OCI-LY7 (cell line): ENCODE results near the gene SRGAP2B. TPM values are rescaled to one million over a fixed set of nuclear protein-coding genes. Genes with fewer than 3 reads are reported as not detected.
"Not testable (repeated sequence)": the region's sequence is repeated elsewhere in the genome, so short reads cannot be mapped to it uniquely, and the experiment has no call there.

Source experiments
- BruUV-seq: library from RNA; stranded (reverse); fragments of 400-500 nt; replicated peaks from 2 replicates; lab custom pipeline; 2021; lab: Mats Ljungman, UMichigan
- CTCF ChIA-PET: fragments of 300-600 bp; sonication (Branson Sonifier 250); formaldehyde crosslinking; loops from one replicate; lab custom pipeline; 2022; ENCODE audit warnings: antibody characterized with exemption; ENCODE audit not compliant: unreplicated experiment; lab: Charles Lee
- POLR2A ChIA-PET: fragments of 300-600 bp; sonication (Branson Sonifier 250); formaldehyde crosslinking; loops from one replicate; lab custom pipeline; 2022; ENCODE audit warnings: antibody characterized with exemption; lab: Charles Lee
- DNase-seq: peaks from one replicate; pipeline ENCODE4 v3.0.0-alpha.2; 2015; ENCODE audit warnings: low spot score
- H2AFZ ChIP-seq: fragments of 200-600 bp; sonication (generic), shearing (Covaris generic); 2 replicates; pipeline ENCODE4 v1.6.1; 2014; ENCODE audit warnings: mild to moderate bottlenecking, antibody characterized with exemption, low read length, moderate library complexity
- H3K27ac ChIP-seq: fragments of 200-600 bp; sonication (generic); 2 replicates; pipeline ENCODE4 v1.5.1; 2014; ENCODE audit warnings: mixed run types, low read depth, mild to moderate bottlenecking, moderate library complexity, low read length, inconsistent platforms; ENCODE audit not compliant: poor library complexity, severe bottlenecking
- H3K36me3 ChIP-seq: fragments of 200-600 bp; sonication (generic); 2 replicates; pipeline ENCODE4 v1.6.1; 2014; ENCODE audit warnings: mild to moderate bottlenecking, antibody characterized with exemption, low read length, moderate library complexity, mixed read lengths; ENCODE audit not compliant: insufficient read depth
- H3K4me1 ChIP-seq: fragments of 200-600 bp; sonication (generic); 2 replicates; pipeline ENCODE4 v1.5.1; 2014; ENCODE audit warnings: mild to moderate bottlenecking, low read length; ENCODE audit not compliant: insufficient read depth, poor library complexity, severe bottlenecking
- H3K4me2 ChIP-seq: fragments of 200-600 bp; sonication (generic); 2 replicates; pipeline ENCODE4 v1.6.1; 2014; ENCODE audit warnings: mild to moderate bottlenecking, low read length
- H3K4me3 ChIP-seq: fragments of 200-600 bp; sonication (generic); 2 replicates; pipeline ENCODE4 v1.5.1; 2014; ENCODE audit warnings: mild to moderate bottlenecking, low read depth, low read length; ENCODE audit not compliant: poor library complexity, severe bottlenecking
- H3K79me2 ChIP-seq: fragments of 200-600 bp; sonication (generic); 2 replicates; pipeline ENCODE4 v1.6.1; 2016; ENCODE audit warnings: low read depth, mild to moderate bottlenecking, low read length, moderate library complexity, mixed read lengths; ENCODE audit not compliant: insufficient read depth
- H3K9me2 ChIP-seq: fragments of 200-600 bp; sonication (generic); 2 replicates; pipeline ENCODE4 v1.6.1; 2016; ENCODE audit warnings: mild to moderate bottlenecking, low read length, mixed read lengths; ENCODE audit not compliant: insufficient read depth
- H3K9me3 ChIP-seq: fragments of 200-600 bp; sonication (generic); 2 replicates; pipeline ENCODE4 v1.6.1; 2014; ENCODE audit warnings: mild to moderate bottlenecking, mixed run types, low read length, mixed read lengths
- H4K20me1 ChIP-seq: fragments of 200-600 bp; sonication (generic); 2 replicates; pipeline ENCODE4 v1.6.1; 2014; ENCODE audit warnings: mild to moderate bottlenecking, antibody characterized with exemption, low read length, moderate library complexity, mixed read lengths; ENCODE audit not compliant: insufficient read depth
- intact Hi-C: fragments of 100-400 bp; cut with micrococcal nuclease; formaldehyde crosslinking; loops from one replicate; pipeline ENCODE4 v1.10.0; 2022; ENCODE audit not compliant: unreplicated experiment
- total RNA-seq, 2 experiments: library from RNA; depleted of rRNA in 1 of 2; stranded (reverse); fragments of >200 nt in 1 of 2; shearing (Covaris generic) in 1 of 2; gene quantifications; 2 replicates each; pipeline ENCODE4 v1.2.3, GENCODE V29; 2014 to 2022

Gene SRGAP2B
- total RNA-seq, 2 experiments from 2014 or later: 22.1 to 36.5 TPM

DNA sequence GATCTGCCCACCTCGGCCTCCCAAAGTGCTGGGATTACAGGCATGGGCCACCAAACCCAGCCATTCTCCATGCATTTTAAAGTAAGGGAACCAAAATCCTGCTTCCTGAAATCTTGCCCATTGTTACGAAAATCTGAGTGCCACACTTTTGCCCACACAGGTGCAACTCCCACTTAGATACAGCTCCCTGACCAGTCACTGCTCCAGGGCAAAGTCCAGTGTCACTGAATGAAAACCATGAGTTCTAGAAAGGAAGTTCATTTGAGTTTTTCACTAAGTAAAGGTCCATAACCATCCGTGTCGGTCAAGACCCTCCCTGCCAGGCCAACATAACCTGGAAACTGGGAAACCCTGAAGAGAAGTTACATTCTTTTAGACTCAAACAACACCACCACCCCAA lies 67.9 kb downstream of the SRGAP2B start:
- intact Hi-C loops, H3K27ac ChIP-seq, CTCF ChIA-PET, H3K9me2 ChIP-seq, BruUV-seq, H3K4me2 ChIP-seq, H4K20me1 ChIP-seq, H3K4me3 ChIP-seq, POLR2A ChIA-PET, H3K4me1 ChIP-seq, H3K9me3 ChIP-seq, H3K36me3 ChIP-seq, H2AFZ ChIP-seq, DNase-seq, H3K79me2 ChIP-seq: not testable (repeated sequence)

- BruUV-seq, H2AFZ ChIP-seq, CTCF ChIA-PET, H3K79me2 ChIP-seq, H3K36me3 ChIP-seq, DNase-seq, H3K4me1 ChIP-seq, H3K4me2 ChIP-seq, H3K9me2 ChIP-seq, POLR2A ChIA-PET, H3K9me3 ChIP-seq, H4K20me1 ChIP-seq, H3K4me3 ChIP-seq, intact Hi-C loops, H3K27ac ChIP-seq: not testable (repeated sequence)
Measured at GRCh38 chr1:145025286-145025685, 69.8 kb downstream of the SRGAP2B start.

- H3K9me2 ChIP-seq, BruUV-seq, H2AFZ ChIP-seq, H3K27ac ChIP-seq, H3K4me3 ChIP-seq, H3K79me2 ChIP-seq, POLR2A ChIA-PET, intact Hi-C loops, H3K4me1 ChIP-seq, H4K20me1 ChIP-seq, DNase-seq, H3K9me3 ChIP-seq, H3K36me3 ChIP-seq, H3K4me2 ChIP-seq, CTCF ChIA-PET: not testable (repeated sequence)
Measured at GRCh38 chr1:145022259-145022658, 72.9 kb downstream of the SRGAP2B start.

GRCh38 chr1:145021749-145022148 lies 73.4 kb downstream of the SRGAP2B start:
- H2AFZ ChIP-seq, H3K4me1 ChIP-seq, intact Hi-C loops, H3K4me2 ChIP-seq, DNase-seq, H4K20me1 ChIP-seq, H3K9me3 ChIP-seq, CTCF ChIA-PET, H3K9me2 ChIP-seq, BruUV-seq, H3K79me2 ChIP-seq, H3K36me3 ChIP-seq, H3K27ac ChIP-seq, H3K4me3 ChIP-seq, POLR2A ChIA-PET: not testable (repeated sequence)

- H3K36me3 ChIP-seq, BruUV-seq, H3K4me3 ChIP-seq, H3K9me2 ChIP-seq, CTCF ChIA-PET, intact Hi-C loops, DNase-seq, H3K79me2 ChIP-seq, H3K9me3 ChIP-seq, H2AFZ ChIP-seq, H3K4me2 ChIP-seq, H3K4me1 ChIP-seq, POLR2A ChIA-PET, H3K27ac ChIP-seq, H4K20me1 ChIP-seq: not testable (repeated sequence)
Measured at GRCh38 chr1:145019709-145020108, 75.4 kb downstream of the SRGAP2B start.

- H3K36me3 ChIP-seq, DNase-seq, H3K4me3 ChIP-seq, intact Hi-C loops, POLR2A ChIA-PET, H3K79me2 ChIP-seq, H3K4me1 ChIP-seq, H3K9me3 ChIP-seq, H3K9me2 ChIP-seq, BruUV-seq, H3K4me2 ChIP-seq, H2AFZ ChIP-seq, H3K27ac ChIP-seq, CTCF ChIA-PET, H4K20me1 ChIP-seq: not testable (repeated sequence)
Measured at GRCh38 chr1:145017725-145018124, 77.4 kb downstream of the SRGAP2B start.

DNA sequence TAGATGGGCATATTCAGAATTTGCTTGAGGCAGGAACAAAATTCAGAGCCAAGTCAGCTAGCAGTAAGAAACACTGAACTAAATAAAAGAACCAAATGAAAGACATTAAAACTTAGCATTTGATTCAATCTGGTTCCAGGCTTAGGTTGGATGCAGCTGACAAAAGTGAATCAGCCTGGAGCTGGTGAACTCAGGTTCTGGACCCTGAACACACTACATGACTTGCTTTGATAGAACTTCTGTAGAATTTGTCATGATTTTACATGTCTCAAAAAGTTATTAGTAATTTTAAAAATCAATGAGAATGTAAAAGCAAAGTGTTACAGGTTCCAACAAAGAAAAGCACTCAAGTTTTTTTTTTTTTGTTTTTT lies 78.7 kb downstream of the SRGAP2B start:
- H3K9me2 ChIP-seq, DNase-seq, BruUV-seq, H3K9me3 ChIP-seq, H2AFZ ChIP-seq, CTCF ChIA-PET, H3K36me3 ChIP-seq, H3K27ac ChIP-seq, POLR2A ChIA-PET, H3K4me1 ChIP-seq, intact Hi-C loops, H3K79me2 ChIP-seq, H3K4me3 ChIP-seq, H4K20me1 ChIP-seq, H3K4me2 ChIP-seq: not testable (repeated sequence)
